DMS53 (cell line): ENCODE results near the gene KAT2B.

Experiments
- DNase-seq: peaks from one replicate; lab custom pipeline; 2025; lab: John Stamatoyannopoulos, UW

The KAT2B gene

GRCh38 chr3:20096135-20096685, 56.0 kb downstream of the KAT2B start:
- no peak for DNase-seq

DNA sequence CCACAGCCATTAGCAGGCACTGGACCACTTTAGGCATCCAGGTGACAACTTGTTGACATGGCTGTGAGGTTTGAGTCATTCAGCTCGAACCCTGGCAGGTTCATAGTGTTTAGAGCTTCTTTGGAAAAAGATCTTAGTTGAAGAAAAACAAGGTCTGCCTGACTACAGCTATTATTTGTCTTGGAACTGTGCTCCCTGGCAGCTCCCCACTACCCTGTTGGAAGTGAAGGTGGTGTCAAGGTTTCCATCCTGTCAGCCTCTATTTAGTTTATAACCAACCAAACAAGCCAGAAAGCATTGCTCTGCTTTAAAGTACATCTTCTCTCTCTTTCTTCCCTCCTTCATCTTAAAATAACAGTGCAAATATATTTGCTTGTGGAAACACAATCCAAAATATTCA, 56.8 kb downstream of the KAT2B start:
- DNase-seq: no peak

DNA sequence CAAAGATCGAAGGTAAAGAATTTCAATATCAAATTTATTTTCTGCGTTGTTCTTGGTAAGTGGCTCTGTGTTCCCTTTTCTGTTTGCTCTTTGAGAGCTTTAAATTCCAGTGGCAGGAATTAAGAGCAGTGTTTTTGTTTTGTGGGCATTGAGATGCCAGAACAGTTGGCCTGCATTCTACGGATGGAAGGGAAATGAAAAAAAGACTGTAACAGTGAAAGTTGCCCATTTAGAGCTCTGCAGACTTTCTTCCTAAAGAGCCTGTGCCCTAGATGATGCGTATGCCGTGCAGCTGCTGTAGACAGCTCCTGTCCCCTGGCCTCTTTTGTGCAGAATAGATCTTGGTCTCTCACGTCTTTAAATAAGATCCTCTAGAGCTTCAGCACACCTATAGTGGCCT, 58.8 kb downstream of the KAT2B start:
- no peak for DNase-seq

DNA sequence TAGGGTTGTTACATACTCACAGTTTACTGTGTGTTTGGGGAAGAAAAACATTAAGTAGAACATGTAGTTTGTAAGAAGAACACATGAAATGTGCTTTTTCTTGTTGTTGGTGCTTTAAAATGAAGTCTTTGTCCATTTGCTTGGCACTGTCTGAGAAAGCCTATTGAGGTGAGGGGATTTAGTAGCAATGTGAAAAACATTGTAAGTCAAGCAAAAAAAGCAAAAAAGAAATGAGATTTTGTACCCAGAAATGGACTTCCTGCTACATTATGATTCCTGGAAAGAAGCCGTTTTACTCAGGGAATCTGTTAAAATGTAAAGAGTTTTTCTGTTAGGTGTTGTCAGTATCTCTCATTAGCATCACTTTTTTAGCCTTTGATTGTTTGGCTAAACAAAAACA, 59.9 kb downstream of the KAT2B start:
- DNase-seq: no peak

- DNase-seq: no peak
These were observed 60.8 kb downstream of the KAT2B start for GRCh38 chr3:20101041-20101440.

GRCh38 chr3:20103731-20104130, 63.5 kb downstream of the KAT2B start:
- DNase-seq: no peak

DNA sequence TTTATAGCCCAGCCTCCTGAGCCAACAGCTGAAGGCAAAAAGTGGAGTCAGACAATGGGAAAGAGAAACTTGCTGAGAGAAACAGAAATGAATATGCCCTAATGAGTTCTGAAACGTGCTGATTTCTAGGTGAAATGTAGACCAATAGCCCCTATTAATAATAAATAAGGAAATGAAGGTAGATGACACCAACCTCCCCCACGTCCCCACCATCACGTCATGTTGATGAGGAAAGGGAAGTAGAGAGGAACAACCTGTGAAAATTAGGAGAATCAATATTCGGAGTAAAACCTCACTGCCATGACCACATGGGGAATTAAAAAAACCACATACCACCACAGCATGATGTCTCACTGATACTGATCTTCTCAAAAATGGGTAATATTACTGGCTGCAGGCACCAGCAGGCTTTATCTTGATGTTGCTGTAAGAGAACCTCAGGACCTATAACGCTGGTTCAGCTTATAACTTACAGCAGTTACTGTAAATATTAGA, 64.0 kb downstream of the KAT2B start:
- DNase-seq: no peak

GRCh38 chr3:20105513-20106280, 65.5 kb downstream of the KAT2B start:
- DNase-seq: no peak

GRCh38 chr3:20107722-20108121, 67.5 kb downstream of the KAT2B start:
- DNase-seq: no peak

GRCh38 chr3:20108869-20109268, 68.6 kb downstream of the KAT2B start:
- DNase-seq: no peak

- DNase-seq: no peak
These were observed 70.6 kb downstream of the KAT2B start for GRCh38 chr3:20110826-20111225.

- no peak for DNase-seq
These were observed 71.6 kb downstream of the KAT2B start for GRCh38 chr3:20111836-20112235.

DNA sequence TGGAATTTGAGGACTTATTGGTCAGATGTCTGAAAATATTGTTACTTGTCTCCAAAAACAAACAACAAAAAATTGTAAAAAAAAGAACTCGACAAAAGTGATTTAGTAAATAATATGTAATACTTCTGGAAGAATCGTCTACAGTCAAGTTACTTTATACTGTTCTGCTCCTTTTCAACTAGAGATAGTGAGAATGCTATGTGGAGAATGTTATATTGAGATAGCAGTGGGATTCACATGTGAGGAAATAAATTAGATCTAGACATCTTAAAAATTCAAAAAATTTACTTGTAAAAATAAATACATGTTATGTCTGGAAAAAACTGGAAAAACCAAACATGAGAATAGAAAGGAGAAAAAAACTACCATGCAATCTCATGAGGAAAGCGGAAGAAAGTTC, 80.8 kb downstream of the KAT2B start:
- DNase-seq: no peak

DNA sequence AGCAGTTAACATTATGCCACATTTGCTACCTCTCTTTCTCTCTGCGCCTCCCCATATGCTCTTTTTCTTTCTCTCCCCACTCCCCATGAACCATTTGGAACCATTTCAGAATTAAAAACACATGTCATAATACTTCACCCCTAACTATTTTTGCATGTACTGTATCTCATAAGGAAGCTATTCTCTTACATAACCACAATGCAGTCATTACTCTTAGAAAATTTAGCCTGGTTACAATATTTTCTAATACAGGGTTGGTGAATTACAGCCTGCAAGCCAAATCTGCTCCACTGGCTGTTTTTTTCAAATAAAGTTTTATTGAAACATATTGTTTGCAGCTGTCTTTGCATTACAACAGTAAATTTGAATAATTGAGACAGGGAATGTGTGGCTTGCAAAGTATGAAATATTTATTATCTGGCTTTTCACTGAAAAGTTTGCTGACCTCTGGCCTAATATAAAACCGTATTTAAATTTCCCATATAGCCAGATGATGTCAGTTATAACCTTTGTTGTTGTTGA, 82.9 kb downstream of the KAT2B start:
- DNase-seq: no peak

DNA sequence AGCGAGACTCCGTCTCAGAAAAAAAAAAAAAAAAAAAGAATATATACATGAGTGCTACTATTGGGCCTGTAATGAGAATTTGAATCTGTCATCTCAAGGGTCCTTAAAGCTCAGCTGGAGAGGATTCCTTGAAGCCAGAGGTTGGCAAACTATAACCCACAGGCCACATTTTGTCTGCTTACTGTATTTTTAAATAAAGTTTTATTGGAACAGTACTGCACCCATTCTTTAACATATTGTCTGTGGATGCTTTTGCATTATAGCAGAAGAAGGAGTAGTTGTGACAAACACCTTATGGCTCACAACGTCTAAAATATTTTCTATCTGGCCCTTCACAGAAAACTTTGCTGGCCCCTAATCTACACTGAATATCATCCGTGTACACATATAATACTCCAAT, 85.0 kb downstream of the KAT2B start:
- DNase-seq: no peak

- no peak for DNase-seq
These were observed 85.7 kb downstream of the KAT2B start for GRCh38 chr3:20125897-20126296.

DNA sequence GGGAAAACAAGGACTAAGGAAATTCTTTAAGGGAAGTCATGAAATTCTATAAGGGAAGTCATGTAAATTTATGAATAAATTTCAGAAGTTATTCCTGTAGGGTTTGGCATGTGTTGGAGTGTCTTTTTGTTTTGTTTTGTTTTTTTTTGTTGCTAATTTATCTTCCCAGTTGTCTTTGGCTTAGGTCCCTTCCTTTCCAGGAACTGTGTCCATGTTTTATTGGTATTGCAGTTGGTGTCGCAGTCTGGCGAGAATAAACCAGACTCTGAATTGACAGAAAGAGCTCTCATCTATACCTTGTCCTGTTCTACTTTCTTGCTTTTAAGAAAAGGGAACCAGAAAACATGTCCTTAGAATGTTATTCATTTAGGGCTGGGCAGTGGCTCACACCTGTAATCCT, 88.1 kb downstream of the KAT2B start:
- DNase-seq: no peak

- DNase-seq: no peak
These were observed 89.9 kb downstream of the KAT2B start for GRCh38 chr3:20130106-20130505.

- no peak for DNase-seq
These were observed 96.0 kb downstream of the KAT2B start for GRCh38 chr3:20136231-20136630.

- DNase-seq: no peak
These were observed 97.4 kb downstream of the KAT2B start for GRCh38 chr3:20137647-20138046.

DNA sequence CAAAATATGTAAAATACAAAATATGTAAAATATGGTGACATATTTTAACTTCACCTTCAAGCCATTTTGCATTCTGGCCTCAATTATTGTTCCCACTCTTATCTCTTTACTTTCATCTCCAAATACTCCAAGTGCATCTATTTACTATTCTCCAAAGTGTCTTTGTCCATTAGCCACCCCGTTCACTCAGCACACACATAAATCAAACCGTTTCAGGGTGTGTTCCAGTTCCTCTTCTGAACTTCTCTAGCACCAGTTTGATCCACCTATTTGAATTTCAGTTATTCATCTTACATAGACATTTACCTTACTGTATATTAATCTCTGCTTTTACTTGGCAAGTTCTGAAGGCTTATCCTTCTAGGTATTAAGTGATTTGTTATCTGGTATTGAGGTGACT, 100.6 kb downstream of the KAT2B start:
- DNase-seq: no peak

GRCh38 chr3:20141316-20141715, 101.1 kb downstream of the KAT2B start:
- DNase-seq: no peak

GRCh38 chr3:20141851-20142250, 101.6 kb downstream of the KAT2B start:
- DNase-seq: no peak

DNA sequence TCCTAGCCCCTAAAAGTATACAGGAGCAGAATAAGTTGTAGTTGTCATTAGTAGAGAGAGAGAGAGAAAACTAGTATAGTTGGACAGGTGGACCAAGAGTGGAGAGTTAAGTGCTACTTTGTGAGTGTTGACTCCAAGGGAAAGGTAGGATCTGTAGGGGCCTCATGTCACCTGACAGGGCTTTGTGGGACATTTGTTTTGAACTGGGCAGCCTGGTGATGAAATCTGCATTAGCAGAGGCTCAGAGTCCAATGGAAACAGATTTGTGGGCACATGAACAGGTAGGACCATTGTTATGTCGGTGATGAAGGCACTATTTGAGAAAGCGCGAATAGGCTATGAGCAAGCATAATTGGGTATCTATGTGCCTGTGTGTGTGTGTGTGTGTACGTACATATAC, 102.3 kb downstream of the KAT2B start:
- DNase-seq: no peak
